Adrenal gland (tissue), 12 donors: ENCODE data around the gene TNNT3. TPM values are rescaled to one million over a fixed set of nuclear protein-coding genes. Genes with fewer than 3 reads are reported as not detected.
"Not testable (repeated sequence)": the region's sequence is repeated elsewhere in the genome, so short reads cannot be mapped to it uniquely, and the experiment has no call there.

Source experiments
- DNase-seq, 7 donors: peaks; one replicate each; pipeline ENCODE4 v3.0.0-alpha.2; 2019 to 2020
- H3K27ac ChIP-seq, 5 donors: fragments of 200-600 bp; sonication (generic) in 4 of 5; 1 replicate in 3 of 5; 2 replicates in 2 of 5; pipeline versions ENCODE4 v1.5.1 to v1.8.0; 2016 to 2020; ENCODE audit warnings: mild to moderate bottlenecking in 1 of 5
- H3K27me3 ChIP-seq: fragments of 200-600 bp; 2 replicates; pipeline ENCODE4 v1.8.0; 2021
- H3K36me3 ChIP-seq, 2 donors: fragments of 200-600 bp; replicated peaks in 1 of 2; 1 replicate in 1 of 2; 2 replicates in 1 of 2; pipeline versions ENCODE4 v1.5.1 to v1.8.0; 2018 to 2022
- H3K4me1 ChIP-seq, 2 donors: fragments of 200-600 bp; replicated peaks in 1 of 2; 1 replicate in 1 of 2; 2 replicates in 1 of 2; pipeline versions ENCODE4 v1.5.1 to v1.8.0; 2018 to 2021
- H3K4me3 ChIP-seq, 4 donors: fragments of 200-600 bp; sonication (generic) in 3 of 4; one replicate each; pipeline ENCODE4 v1.5.1; 2016 to 2018
- H3K9me3 ChIP-seq, 3 donors: fragments of 200-600 bp; sonication (generic) in 1 of 3; replicated peaks in 1 of 3; 1 replicate in 2 of 3; 2 replicates in 1 of 3; pipeline versions ENCODE4 v1.5.1 to v1.8.0; 2016 to 2021
- CTCF ChIP-seq, 6 experiments: fragments of 450-650 bp in 4 of 6; fragments of 200-600 bp in 2 of 6; sonication (generic) in 1 of 6; IDR thresholded peaks; 1 replicate in 5 of 6; 2 replicates in 1 of 6; pipeline versions ENCODE4 v1.5.1 to v1.8.0; 2016 to 2021; ENCODE audit warnings: antibody characterized with exemption in 6 of 6, mild to moderate bottlenecking in 2 of 6, moderate library complexity in 1 of 6
- POLR2A ChIP-seq, 2 donors: fragments of 450-650 bp; IDR thresholded peaks; one replicate each; pipeline ENCODE4 v1.6.1; 2017; ENCODE audit warnings: antibody characterized with exemption in 2 of 2, mild to moderate bottlenecking in 2 of 2, moderate library complexity in 1 of 2
- WGBS, 4 donors: extraction: QIAGEN DNeasy Blood & Tissue Kit in 2 of 4; methylation state at CpG; one replicate each; pipeline versions ENCODE4 v1.1.5 to v1.1.7; 2013 to 2017; 5-methylcytosine and 5-hydroxymethylcytosine counted together
- intact Hi-C, 2 donors: fragments of 100-400 bp; cut with DNase I; formaldehyde crosslinking; loops; one replicate each; pipeline versions ENCODE4 v1.14.1 to v1.15.0; 2022 to 2023
- polyA plus RNA-seq, 3 donors: library from polyadenylated mRNA; stranded (reverse); fragments of 200-250 nt in 2 of 3; fragments of 350-450 nt in 1 of 3; fragmentation: Illumina TruSeq in 1 of 3; extraction: RNeasy Lipid Tissue Mini Kit (QIAGEN cat#74804) in 1 of 3; gene quantifications; one replicate each; pipeline ENCODE4 v1.2.3, GENCODE V29; 2013 to 2014
- total RNA-seq, 9 donors: library from RNA; depleted of rRNA in 4 of 9; stranded (reverse); fragments of >200 nt in 4 of 9; fragments of 120-200 nt in 1 of 9; fragmentation: NEBNext Ultra II Directional in 1 of 9; extraction: Animal tissue kit (Norgen Biotek cat#: 25700) in 1 of 9; gene quantifications; one replicate each; pipeline versions ENCODE4 v1.1.0 to v1.2.4, GENCODE V29; 2013 to 2023
- donor health status: healthy with polysubstance abuse.
- donor health status: Bipolar disorder and iron deficiency.
- donor health status: DM: yes; HTN: yes; CAD: no.
- donor health status: DM: no; HTN: no; CAD: no.
- donor health status: DM: no; HTN: no; CAD: no.
- donor health status: DM: yes; HTN: yes; CAD: no.

Gene TNNT3
- total and polyA plus RNA-seq, 12 donors, result 0.81 to 12.2 (median 5.4) TPM; not detected in 1

- H3K36me3 ChIP-seq, result no peaks in the 10 kb centered on the region
- H3K9me3 ChIP-seq, result no peaks in the 10 kb centered on the region
- intact Hi-C loops, result no loop called here
- no peaks in the 10 kb centered on the region for H3K27me3 ChIP-seq
- 41 to 53% (median 43%) methylated on average over 5 to 15 of the region's 15 CpGs; no CpG with 5 or more reads in 1 of the 4 donors for WGBS, 4 donors
- peak overlapping the region; percentile 71 to 97 (median 88) for H3K27ac ChIP-seq
- TF ChIP-seq CTCF (IDR thresholded peaks at IDR 0.05), result no peak
- TF ChIP-seq POLR2A (IDR thresholded peaks at IDR 0.05), result no peak
- H3K4me1 ChIP-seq, result peaks cover 29 to 45% of the 10 kb centered on the region in 2 donors
- DNase-seq, result peak in 3 of 7 donors; percentile 3 to 55 (median 23)
- H3K4me3 ChIP-seq, result peak overlapping the region in 3 of 4 donors; percentile 11 to 60 (median 19)
Observed at GRCh38 chr11:1871531-1871930, 48.0 kb upstream of the TNNT3 start.

GRCh38 chr11:1872267-1872985 lies 47.1 kb upstream of the TNNT3 start:
- Histone ChIP-seq H3K4me3 (peak overlapping the region in 1 of 4 donors; percentile 60), H3K27me3 (no peaks in the 10 kb centered on the region), H3K27ac (peak overlapping the region in 3 of 5 donors; percentile 64 to 97 (median 93)), H3K36me3 (no peaks in the 10 kb centered on the region), H3K4me1 (peaks cover 38 to 39% of the 10 kb centered on the region in 2 donors), H3K9me3 (no peaks in the 10 kb centered on the region)
- intact Hi-C loops, result no loop called here
- TF ChIP-seq POLR2A (IDR thresholded peaks at IDR 0.05) (no peak), CTCF (IDR thresholded peaks at IDR 0.05) (no peak)
- peak in 5 of 7 donors; percentile 13 to 57 (median 45) for DNase-seq
- 40 to 52% (median 44%) methylated on average over 8 to 25 of the region's 25 CpGs for WGBS, 4 donors

- Histone ChIP-seq H3K36me3 (no peaks in the 10 kb centered on the region), H3K27ac (peak overlapping the region in 3 of 5 donors; percentile 64 to 97 (median 93)), H3K9me3 (no peaks in the 10 kb centered on the region), H3K27me3 (no peaks in the 10 kb centered on the region), H3K4me1 (peaks cover 31 to 45% of the 10 kb centered on the region in 2 donors), H3K4me3 (peak overlapping the region in 1 of 4 donors; percentile 60)
- intact Hi-C loops, result no loop called here
- TF ChIP-seq CTCF (IDR thresholded peaks at IDR 0.05), result no peak
- peak in 1 of 2 donors; percentile 50 for TF ChIP-seq POLR2A (IDR thresholded peaks at IDR 0.05)
- 16 to 21% (median 18%) methylated on average over 10 to 11 of the region's 11 CpGs for WGBS, 4 donors
- peak in 5 of 7 donors; percentile 68 to 81 (median 72) for DNase-seq
Observed at GRCh38 chr11:1873048-1873812, 46.3 kb upstream of the TNNT3 start.

- H3K36me3 ChIP-seq, H3K27me3 ChIP-seq, H3K9me3 ChIP-seq, intact Hi-C loops: not testable (repeated sequence)
- Histone ChIP-seq H3K27ac (peak overlapping the region in 2 of 5 donors; percentile 93 to 97), H3K4me3 (peak overlapping the region in 1 of 4 donors; percentile 60), H3K4me1 (peaks cover 31 to 45% of the 10 kb centered on the region in 2 donors)
- 42 to 58% (median 46%) methylated on average over 13 to 17 of the region's 17 CpGs for WGBS, 4 donors
- peak in 3 of 7 donors; percentile 11 to 22 (median 13) for DNase-seq
Observed at GRCh38 chr11:1873813-1874150, 45.7 kb upstream of the TNNT3 start.

- H3K9me3 ChIP-seq, H3K27me3 ChIP-seq, intact Hi-C loops, H3K36me3 ChIP-seq: not testable (repeated sequence)
- H3K4me1 ChIP-seq, result peaks cover 31 to 47% of the 10 kb centered on the region in 2 donors
- DNase-seq, result peak in 6 of 7 donors; percentile 23 to 47 (median 38)
- H3K27ac ChIP-seq, result peak overlapping the region in 3 of 5 donors; percentile 55 to 97 (median 76)
- H3K4me3 ChIP-seq, result peak overlapping the region in 1 of 4 donors; percentile 19
- 46 to 70% (median 54%) methylated on average over 9 to 17 of the region's 17 CpGs for WGBS, 4 donors
Observed at GRCh38 chr11:1874441-1875092, 44.9 kb upstream of the TNNT3 start.
